Measurements from ENCODE around the gene ADARB1. TPM values are rescaled to one million over a fixed set of nuclear protein-coding genes. Genes with fewer than 3 reads are reported as not detected.

ADARB1 gene
- total and polyA plus RNA-seq, 9 of the 15 experiments (the other 6 are each of a cell fraction or from before 2014, with no cell fraction given) = 6.7 to 16.0 (median 8.3) TPM

- TF ChIP-seq, protein P1, sequence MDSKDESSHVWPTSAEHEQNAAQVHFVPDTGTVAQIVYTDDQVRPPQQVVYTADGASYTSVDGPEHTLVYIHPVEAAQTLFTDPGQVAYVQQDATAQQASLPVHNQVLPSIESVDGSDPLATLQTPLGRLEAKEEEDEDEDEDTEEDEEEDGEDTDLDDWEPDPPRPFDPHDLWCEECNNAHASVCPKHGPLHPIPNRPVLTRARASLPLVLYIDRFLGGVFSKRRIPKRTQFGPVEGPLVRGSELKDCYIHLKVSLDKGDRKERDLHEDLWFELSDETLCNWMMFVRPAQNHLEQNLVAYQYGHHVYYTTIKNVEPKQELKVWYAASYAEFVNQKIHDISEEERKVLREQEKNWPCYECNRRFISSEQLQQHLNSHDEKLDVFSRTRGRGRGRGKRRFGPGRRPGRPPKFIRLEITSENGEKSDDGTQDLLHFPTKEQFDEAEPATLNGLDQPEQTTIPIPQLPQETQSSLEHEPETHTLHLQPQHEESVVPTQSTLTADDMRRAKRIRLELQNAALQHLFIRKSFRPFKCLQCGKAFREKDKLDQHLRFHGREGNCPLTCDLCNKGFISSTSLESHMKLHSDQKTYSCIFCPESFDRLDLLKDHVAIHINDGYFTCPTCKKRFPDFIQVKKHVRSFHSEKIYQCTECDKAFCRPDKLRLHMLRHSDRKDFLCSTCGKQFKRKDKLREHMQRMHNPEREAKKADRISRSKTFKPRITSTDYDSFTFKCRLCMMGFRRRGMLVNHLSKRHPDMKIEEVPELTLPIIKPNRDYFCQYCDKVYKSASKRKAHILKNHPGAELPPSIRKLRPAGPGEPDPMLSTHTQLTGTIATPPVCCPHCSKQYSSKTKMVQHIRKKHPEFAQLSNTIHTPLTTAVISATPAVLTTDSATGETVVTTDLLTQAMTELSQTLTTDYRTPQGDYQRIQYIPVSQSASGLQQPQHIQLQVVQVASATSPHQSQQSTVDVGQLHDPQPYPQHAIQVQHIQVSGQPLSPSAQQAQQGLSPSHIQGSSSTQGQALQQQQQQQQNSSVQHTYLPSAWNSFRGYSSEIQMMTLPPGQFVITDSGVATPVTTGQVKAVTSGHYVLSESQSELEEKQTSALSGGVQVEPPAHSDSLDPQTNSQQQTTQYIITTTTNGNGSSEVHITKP (IDR thresholded peaks at IDR 0.05; ENCODE audit: partially characterized antibody) = no peak
- TF ChIP-seq TCF3 (CRISPR knock-in tag; IDR thresholded peaks at IDR 0.05) = peak; percentile 35
- no peak for TF ChIP-seq ZBTB49 (CRISPR knock-in tag; IDR thresholded peaks at IDR 0.05; ENCODE audit: borderline replicate concordance)
- peak; percentile 80 to 81 for TF ChIP-seq MAZ (CRISPR knock-in tag; conservative IDR thresholded peaks at IDR 0.05 in 1 of 2, IDR thresholded peaks at IDR 0.05 in 1 of 2)
- no peak for TF ChIP-seq KDM2B (CRISPR knock-in tag; IDR thresholded peaks at IDR 0.05)
- TF ChIP-seq ZNF76 (CRISPR knock-in tag; IDR thresholded peaks at IDR 0.05; ENCODE audit: borderline replicate concordance) = no peak
- TF ChIP-seq TAF15 (IDR thresholded peaks at IDR 0.05; ENCODE audit: low read depth, low read length) = no peak
- peak; percentile 83 for TF ChIP-seq GABPB1 (CRISPR knock-in tag; IDR thresholded peaks at IDR 0.05)
- peak; percentile 19; the same call in 1 of the 2 replicates for TF ChIP-seq TEAD4 (IDR thresholded peaks at IDR 0.05; ENCODE audit: low read length)
- TF ChIP-seq TEAD4 (CRISPR knock-in tag; IDR thresholded peaks at IDR 0.05; ENCODE audit: borderline replicate concordance) = no peak; the same call in 1 of the 2 replicates
- peak; percentile 86 for TF ChIP-seq MYC (IDR thresholded peaks at IDR 0.05; ENCODE audit: low read depth, low read length)
- TF ChIP-seq MYC (CRISPR knock-in tag; IDR thresholded peaks at IDR 0.05; ENCODE audit: borderline replicate concordance, low read depth) = no peak
- TF ChIP-seq RBM25 (IDR thresholded peaks at IDR 0.05; ENCODE audit: low read depth, low read length, severe bottlenecking) = peak; percentile 66
- peak; percentile 68; the same call in 1 of the 2 replicates for TF ChIP-seq CC2D1A (IDR thresholded peaks at IDR 0.05)
- no peak for TF ChIP-seq ZNF551 (CRISPR knock-in tag; IDR thresholded peaks at IDR 0.05)
- TF ChIP-seq ZNF175 (CRISPR knock-in tag; IDR thresholded peaks at IDR 0.05; ENCODE audit: low read depth) = no peak
- no peak for TF ChIP-seq MAFF (IDR thresholded peaks at IDR 0.05; ENCODE audit: low read length)
- TF ChIP-seq ZNF41 (CRISPR knock-in tag; conservative IDR thresholded peaks at IDR 0.05) = peak; percentile 71; the same call in 1 of the 2 replicates
- TF ChIP-seq ZBTB1 (CRISPR knock-in tag; IDR thresholded peaks at IDR 0.05; ENCODE audit: borderline replicate concordance, low read depth) = no peak; the same call in 1 of the 2 replicates
- TF ChIP-seq RBM15 (IDR thresholded peaks at IDR 0.05; ENCODE audit: insufficient read depth, low read length) = no peak
- no peak; the same call in 1 of the 2 replicates for TF ChIP-seq NR2C1 (IDR thresholded peaks at IDR 0.05)
- TF ChIP-seq NR2C1 (tag; IDR thresholded peaks at IDR 0.05) = no peak
- no peak for TF ChIP-seq ZNF696 (CRISPR knock-in tag; conservative IDR thresholded peaks at IDR 0.05)
- TF ChIP-seq BMI1 (IDR thresholded peaks at IDR 0.05; ENCODE audit: low read length) = no peak
- no peak for TF ChIP-seq POLR2B (IDR thresholded peaks at IDR 0.05; ENCODE audit: low read depth, partially characterized antibody)
These were observed 77.9 kb downstream of the ADARB1 start (continued) for GRCh38 chr21:45152265-45152746.

Data from K562 (cell line).